ENCODE data around the gene EMC8. TPM values are rescaled to one million over a fixed set of nuclear protein-coding genes. Genes with fewer than 3 reads are reported as not detected.

EMC8 gene
- total RNA-seq, 6 experiments from 2014 or later, result 9.2 to 22.4 (median 12.1) TPM

DNA sequence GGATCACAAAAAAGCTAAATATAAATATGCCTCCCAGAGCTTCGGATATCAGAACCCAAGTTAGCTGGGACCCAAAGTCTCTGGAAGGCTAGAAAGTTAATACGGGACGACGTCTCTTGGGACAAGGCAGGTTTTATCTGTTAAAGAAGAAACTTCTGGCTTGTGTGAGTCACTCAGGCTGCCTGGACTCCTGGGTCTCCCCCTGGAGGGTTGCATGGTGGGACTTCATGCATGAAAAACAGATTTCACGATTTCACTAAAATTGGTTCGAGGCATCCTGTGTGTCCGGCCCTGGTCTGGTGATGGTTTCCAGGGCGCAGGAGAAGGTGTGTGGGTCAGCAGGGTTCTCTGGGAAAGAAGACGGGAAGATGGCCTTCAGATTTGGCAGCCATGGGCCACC lies 47.1 kb upstream of the EMC8 start:
- DNase-seq, result no peak
- Histone ChIP-seq H3K27me3 (no peaks in the 10 kb centered on the region), H3K27ac (peak overlapping the region in 1 of 3 donors; percentile 99), H3K36me3 (no peaks in the 10 kb centered on the region), H3K9me3 (no peaks in the 10 kb centered on the region), H3K4me3 (peak overlapping the region in 1 of 3 donors; percentile 59), H3K4me1 (peaks cover 0 to 29% (median 10%) of the 10 kb centered on the region in 4 donors)
- TF ChIP-seq, protein P1, sequence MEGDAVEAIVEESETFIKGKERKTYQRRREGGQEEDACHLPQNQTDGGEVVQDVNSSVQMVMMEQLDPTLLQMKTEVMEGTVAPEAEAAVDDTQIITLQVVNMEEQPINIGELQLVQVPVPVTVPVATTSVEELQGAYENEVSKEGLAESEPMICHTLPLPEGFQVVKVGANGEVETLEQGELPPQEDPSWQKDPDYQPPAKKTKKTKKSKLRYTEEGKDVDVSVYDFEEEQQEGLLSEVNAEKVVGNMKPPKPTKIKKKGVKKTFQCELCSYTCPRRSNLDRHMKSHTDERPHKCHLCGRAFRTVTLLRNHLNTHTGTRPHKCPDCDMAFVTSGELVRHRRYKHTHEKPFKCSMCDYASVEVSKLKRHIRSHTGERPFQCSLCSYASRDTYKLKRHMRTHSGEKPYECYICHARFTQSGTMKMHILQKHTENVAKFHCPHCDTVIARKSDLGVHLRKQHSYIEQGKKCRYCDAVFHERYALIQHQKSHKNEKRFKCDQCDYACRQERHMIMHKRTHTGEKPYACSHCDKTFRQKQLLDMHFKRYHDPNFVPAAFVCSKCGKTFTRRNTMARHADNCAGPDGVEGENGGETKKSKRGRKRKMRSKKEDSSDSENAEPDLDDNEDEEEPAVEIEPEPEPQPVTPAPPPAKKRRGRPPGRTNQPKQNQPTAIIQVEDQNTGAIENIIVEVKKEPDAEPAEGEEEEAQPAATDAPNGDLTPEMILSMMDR (IDR thresholded peaks at IDR 0.05), result no peak
- TF ChIP-seq POLR2A (IDR thresholded peaks at IDR 0.05), result no peak
- 94% methylated on average over 4 of the region's 9 CpGs for WGBS (ENCODE audit: insufficient coverage, low coverage, low lambda C conversion rate, missing lambda C conversion rate)
- ATAC-seq, result no peak
- intact Hi-C loops (cut with DNase I), result no loop called here

DNA sequence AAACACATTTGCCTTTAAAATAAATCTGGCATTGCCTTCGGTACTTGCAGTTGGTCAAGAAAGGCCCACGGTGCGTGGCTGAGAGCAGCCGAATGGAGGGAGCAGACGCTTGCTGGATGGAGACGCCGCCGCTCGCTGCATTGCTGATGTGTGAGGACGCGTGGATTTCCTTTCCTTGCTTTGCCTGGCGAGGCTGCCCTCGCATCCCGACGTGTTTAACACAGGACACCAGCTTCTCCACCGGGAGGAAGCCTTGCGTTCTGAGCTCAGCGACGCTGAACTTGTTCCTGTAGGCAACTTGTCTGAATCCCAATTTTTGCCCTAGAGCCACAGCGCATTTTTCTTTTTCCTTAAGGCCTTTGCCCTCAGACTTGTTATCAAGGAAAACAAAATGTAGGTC lies 45.9 kb upstream of the EMC8 start:
- H3K27ac ChIP-seq, result no peak overlapping the region
- peaks cover 0 to 20% (median 8%) of the 10 kb centered on the region in 4 donors for H3K4me1 ChIP-seq
- H3K4me3 ChIP-seq, result no peak overlapping the region
- no peaks in the 10 kb centered on the region for H3K9me3 ChIP-seq
- H3K27me3 ChIP-seq, result no peaks in the 10 kb centered on the region
- TF ChIP-seq, protein P1 (IDR thresholded peaks at IDR 0.05), result no peak
- no peak for TF ChIP-seq POLR2A (IDR thresholded peaks at IDR 0.05)
- 78% methylated on average over 5 of the region's 20 CpGs for WGBS (ENCODE audit: insufficient coverage, low coverage, low lambda C conversion rate, missing lambda C conversion rate)
- ATAC-seq (no peak), DNase-seq (no peak)
- H3K36me3 ChIP-seq, result no peaks in the 10 kb centered on the region
- intact Hi-C loops (cut with DNase I), result no loop called here

DNA sequence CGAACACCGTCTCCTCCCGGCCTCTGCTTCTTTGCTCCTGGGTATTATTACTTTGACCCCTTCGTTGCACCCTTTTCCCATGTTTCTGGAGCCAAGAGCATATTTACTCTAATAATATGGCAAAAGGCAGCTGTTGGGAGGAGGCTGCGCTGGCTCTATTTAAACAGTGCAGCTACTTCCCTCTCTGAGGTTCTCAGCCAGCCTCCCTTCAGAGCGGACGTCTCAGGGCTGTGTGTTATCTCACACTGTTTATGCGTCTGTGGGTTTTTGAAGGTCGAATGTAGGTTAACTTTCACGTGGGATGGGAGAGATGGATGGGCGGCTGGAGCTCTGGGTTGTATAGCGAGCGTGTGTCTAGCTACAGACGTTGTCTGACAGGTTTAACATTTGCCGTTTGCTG lies 45.4 kb upstream of the EMC8 start:
- intact Hi-C loops (cut with DNase I), result no loop called here
- TF ChIP-seq, protein P1 (IDR thresholded peaks at IDR 0.05), result no peak
- TF ChIP-seq POLR2A (IDR thresholded peaks at IDR 0.05), result no peak
- Histone ChIP-seq H3K9me3 (no peaks in the 10 kb centered on the region), H3K27ac (no peak overlapping the region), H3K4me1 (peaks cover 0 to 15% (median 5%) of the 10 kb centered on the region in 4 donors), H3K27me3 (no peaks in the 10 kb centered on the region), H3K36me3 (no peaks in the 10 kb centered on the region), H3K4me3 (no peak overlapping the region)
- WGBS (ENCODE audit: insufficient coverage, low coverage, low lambda C conversion rate, missing lambda C conversion rate), result 27% methylated on average over 15 of the region's 15 CpGs
- no peak for ATAC-seq
- DNase-seq, result no peak

DNA sequence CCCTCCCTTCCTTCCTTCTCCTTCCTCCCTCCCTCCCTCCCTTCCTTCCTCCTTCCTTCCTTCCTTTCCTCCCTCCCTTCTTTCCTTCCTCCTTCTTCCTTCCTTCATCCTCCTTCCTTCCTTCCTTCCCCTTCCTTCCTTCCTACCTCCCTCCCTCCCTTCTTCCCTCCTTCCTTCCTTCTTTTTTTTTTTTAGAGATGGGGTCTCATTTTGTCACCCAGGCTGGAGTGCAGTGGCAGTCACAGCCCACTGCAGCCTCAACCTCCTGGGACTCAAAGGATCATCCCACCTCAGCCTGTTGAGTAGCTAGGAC lies 44.8 kb upstream of the EMC8 start:
- H3K36me3 ChIP-seq, result no peaks in the 10 kb centered on the region
- intact Hi-C loops (cut with DNase I), result no loop called here
- no peak for DNase-seq
- H3K27me3 ChIP-seq, result no peaks in the 10 kb centered on the region
- TF ChIP-seq, protein P1 (IDR thresholded peaks at IDR 0.05), result no peak
- TF ChIP-seq POLR2A (IDR thresholded peaks at IDR 0.05), result no peak
- no peak for ATAC-seq
- H3K9me3 ChIP-seq, result no peaks in the 10 kb centered on the region
- H3K4me1 ChIP-seq, result peaks cover 0 to 8% (median 2%) of the 10 kb centered on the region in 4 donors
- no peak overlapping the region for H3K4me3 ChIP-seq
- H3K27ac ChIP-seq, result no peak overlapping the region

Data from right lobe of liver (tissue), 6 donors.